Measurements from ENCODE around the gene EXOC8. TPM values are rescaled to one million over a fixed set of nuclear protein-coding genes. Genes with fewer than 3 reads are reported as not detected.

Gene EXOC8
- total and polyA plus RNA-seq, 9 of the 15 experiments (the other 6 are each of a cell fraction or from before 2014, with no cell fraction given): 2.1 to 13.6 (median 7.2) TPM

GRCh38 chr1:231337472-231338269 lies at the start of gene EXOC8 (continued):
- TF ChIP-seq TRIM25 (IDR thresholded peaks at IDR 0.05; ENCODE audit: borderline replicate concordance): no peak
- 0 out of 2 replicates have a peak, but pooled peaks have one; percentile 58 for TF ChIP-seq ZNF436 (CRISPR knock-in tag; IDR thresholded peaks at IDR 0.05)
- TF ChIP-seq KDM5B (IDR thresholded peaks at IDR 0.05; ENCODE audit: insufficient replicate concordance, low read depth, low read length): peak; percentile 95
- TF ChIP-seq, protein P1, sequence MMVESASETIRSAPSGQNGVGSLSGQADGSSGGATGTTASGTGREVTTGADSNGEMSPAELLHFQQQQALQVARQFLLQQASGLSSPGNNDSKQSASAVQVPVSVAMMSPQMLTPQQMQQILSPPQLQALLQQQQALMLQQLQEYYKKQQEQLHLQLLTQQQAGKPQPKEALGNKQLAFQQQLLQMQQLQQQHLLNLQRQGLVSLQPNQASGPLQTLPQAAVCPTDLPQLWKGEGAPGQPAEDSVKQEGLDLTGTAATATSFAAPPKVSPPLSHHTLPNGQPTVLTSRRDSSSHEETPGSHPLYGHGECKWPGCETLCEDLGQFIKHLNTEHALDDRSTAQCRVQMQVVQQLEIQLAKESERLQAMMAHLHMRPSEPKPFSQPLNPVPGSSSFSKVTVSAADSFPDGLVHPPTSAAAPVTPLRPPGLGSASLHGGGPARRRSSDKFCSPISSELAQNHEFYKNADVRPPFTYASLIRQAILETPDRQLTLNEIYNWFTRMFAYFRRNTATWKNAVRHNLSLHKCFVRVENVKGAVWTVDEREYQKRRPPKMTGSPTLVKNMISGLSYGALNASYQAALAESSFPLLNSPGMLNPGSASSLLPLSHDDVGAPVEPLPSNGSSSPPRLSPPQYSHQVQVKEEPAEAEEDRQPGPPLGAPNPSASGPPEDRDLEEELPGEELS (CRISPR knock-in tag; IDR thresholded peaks at IDR 0.05; ENCODE audit: borderline replicate concordance): 0 out of 2 replicates have a peak, but pooled peaks have one; percentile 9
- TF ChIP-seq CC2D1A (IDR thresholded peaks at IDR 0.05): no peak
- TF ChIP-seq SRSF3 (IDR thresholded peaks at IDR 0.05; ENCODE audit: insufficient read depth, low read length): no peak
- peak; percentile 70 for TF ChIP-seq NFE2 (IDR thresholded peaks at IDR 0.05; ENCODE audit: low read depth)
- peak; percentile 77; the same call in 1 of the 2 replicates for TF ChIP-seq FOXP1 (CRISPR knock-in tag; IDR thresholded peaks at IDR 0.05)
- TF ChIP-seq POLR3A (IDR thresholded peaks at IDR 0.05; ENCODE audit: borderline replicate concordance, extremely low read depth, insufficient read depth, insufficient read length): no peak
- peak; percentile 48; the same call in 1 of the 2 replicates for TF ChIP-seq ZNF707 (CRISPR knock-in tag; conservative IDR thresholded peaks at IDR 0.05)
- no peak for TF ChIP-seq ZC3H4 (CRISPR knock-in tag; IDR thresholded peaks at IDR 0.05; ENCODE audit: borderline replicate concordance)
- peak; percentile 58 for TF ChIP-seq POLR2AphosphoS5 (IDR thresholded peaks at IDR 0.05; ENCODE audit: control insufficient read depth, insufficient read depth, low read depth, low read length)
- peak; percentile 88 for TF ChIP-seq PKNOX1 (IDR thresholded peaks at IDR 0.05)
- peak; percentile 78 for TF ChIP-seq NCOA6 (IDR thresholded peaks at IDR 0.05)
- TF ChIP-seq EP400 (IDR thresholded peaks at IDR 0.05): peak; percentile 87
- TF ChIP-seq HMBOX1 (IDR thresholded peaks at IDR 0.05): peak; percentile 63; the same call in 1 of the 2 replicates
- TF ChIP-seq ZFP1 (CRISPR knock-in tag; IDR thresholded peaks at IDR 0.05): peak; percentile 42; the same call in 1 of the 2 replicates
- 0 out of 2 replicates have a peak, but pooled peaks have one; percentile 31 for TF ChIP-seq ESRRA (IDR thresholded peaks at IDR 0.05; ENCODE audit: borderline replicate concordance, low read depth)
- TF ChIP-seq ZNF224 (CRISPR knock-in tag; IDR thresholded peaks at IDR 0.05): 0 out of 2 replicates have a peak, but pooled peaks have one; percentile 55
- no peak for TF ChIP-seq EWSR1 (IDR thresholded peaks at IDR 0.05; ENCODE audit: borderline replicate concordance, low read depth, partially characterized antibody)
